ENCODE measurements around the gene FYN. TPM values are rescaled to one million over a fixed set of nuclear protein-coding genes. Genes with fewer than 3 reads are reported as not detected.

The FYN gene
- total and polyA plus RNA-seq, 2 experiments from 2014 or later, result 58.6 to 166 TPM

- peaks cover 81% of the 10 kb centered on the region for H3K79me2 ChIP-seq (ENCODE audit: insufficient read depth)
- H3F3A ChIP-seq (ENCODE audit: insufficient read depth), result peaks cover 27% of the 10 kb centered on the region
- no peak overlapping the region for H3K4me3 ChIP-seq
- no peak overlapping the region for H3K4me2 ChIP-seq (ENCODE audit: unreplicated experiment)
- peaks cover 46% of the 10 kb centered on the region for H3K4me1 ChIP-seq (ENCODE audit: insufficient read depth)
- WGBS, 2 experiments (ENCODE audit: low coverage in 1 of 2, low lambda C conversion rate in 2 of 2, missing lambda C conversion rate in 2 of 2), result 66 to 68% methylated on average over 5 to 7 of the region's 7 CpGs
- H4K20me1 ChIP-seq (ENCODE audit: insufficient read depth), result 0 out of 2 replicates have a peak, but pooled peaks cover 5% of the 10 kb centered on the region
- H3K9me2 ChIP-seq (ENCODE audit: insufficient read depth), result no peaks in the 10 kb centered on the region
- no peak for TF ChIP-seq EZH2phosphoT487 (IDR thresholded peaks at IDR 0.05; ENCODE audit: insufficient read depth, low read depth)
- TF ChIP-seq EZH2 (IDR thresholded peaks at IDR 0.05; ENCODE audit: insufficient read depth, poor library complexity, severe bottlenecking), result no peak
- in situ Hi-C loops (cut with MboI), result no loop called here
- no peak overlapping the region for H2AFZ ChIP-seq
- H3K27ac ChIP-seq, result no peak overlapping the region
- no peaks in the 10 kb centered on the region for H3K36me3 ChIP-seq (ENCODE audit: low read depth)
- no peak overlapping the region for H3K9ac ChIP-seq
- H3K27me3 ChIP-seq (replicated peaks; ENCODE audit: insufficient read depth), result no peaks in the 10 kb centered on the region
- no peaks in the 10 kb centered on the region for H3K9me3 ChIP-seq (ENCODE audit: low read depth)
- DNase-seq, result no peak
Observed at GRCh38 chr6:111773501-111774345, 99.5 kb downstream of the FYN start.

- no peak overlapping the region for H3K4me3 ChIP-seq
- no peak for TF ChIP-seq EZH2 (IDR thresholded peaks at IDR 0.05; ENCODE audit: insufficient read depth, poor library complexity, severe bottlenecking)
- TF ChIP-seq EZH2phosphoT487 (IDR thresholded peaks at IDR 0.05; ENCODE audit: insufficient read depth, low read depth), result no peak
- in situ Hi-C loops (cut with MboI), result no loop called here
- H3K9me2 ChIP-seq (ENCODE audit: insufficient read depth), result no peaks in the 10 kb centered on the region
- no peak for DNase-seq
- no peak overlapping the region for H3K4me2 ChIP-seq (ENCODE audit: unreplicated experiment)
- H3K27me3 ChIP-seq (replicated peaks; ENCODE audit: insufficient read depth), result no peaks in the 10 kb centered on the region
- WGBS, 2 experiments (ENCODE audit: low coverage in 1 of 2, low lambda C conversion rate in 2 of 2, missing lambda C conversion rate in 2 of 2), result 97 to 100% methylated on average over 1 of the region's 1 CpG
- no peaks in the 10 kb centered on the region for H3K36me3 ChIP-seq (ENCODE audit: low read depth)
- H3K4me1 ChIP-seq (ENCODE audit: insufficient read depth), result peaks cover 43% of the 10 kb centered on the region
- peaks cover 35% of the 10 kb centered on the region for H3F3A ChIP-seq (ENCODE audit: insufficient read depth)
- peaks cover 81% of the 10 kb centered on the region for H3K79me2 ChIP-seq (ENCODE audit: insufficient read depth)
- H3K9me3 ChIP-seq (ENCODE audit: low read depth), result no peaks in the 10 kb centered on the region
- no peak overlapping the region for H3K27ac ChIP-seq
- 0 out of 2 replicates have a peak, but pooled peaks cover 7% of the 10 kb centered on the region for H4K20me1 ChIP-seq (ENCODE audit: insufficient read depth)
- no peak overlapping the region for H3K9ac ChIP-seq
- H2AFZ ChIP-seq, result no peak overlapping the region
Observed at GRCh38 chr6:111772381-111772780, 100.9 kb downstream of the FYN start.

- no peak overlapping the region for H3K4me2 ChIP-seq (ENCODE audit: unreplicated experiment)
- peaks cover 82% of the 10 kb centered on the region for H3K79me2 ChIP-seq (ENCODE audit: insufficient read depth)
- no peaks in the 10 kb centered on the region for H3K27me3 ChIP-seq (replicated peaks; ENCODE audit: insufficient read depth)
- no peak for DNase-seq
- H2AFZ ChIP-seq, result no peak overlapping the region
- no peaks in the 10 kb centered on the region for H3K9me2 ChIP-seq (ENCODE audit: insufficient read depth)
- peaks cover 31% of the 10 kb centered on the region for H3F3A ChIP-seq (ENCODE audit: insufficient read depth)
- 97 to 99% methylated on average over 5 of the region's 5 CpGs for WGBS, 2 experiments (ENCODE audit: low coverage in 1 of 2, low lambda C conversion rate in 2 of 2, missing lambda C conversion rate in 2 of 2)
- no peak overlapping the region for H3K27ac ChIP-seq
- H4K20me1 ChIP-seq (ENCODE audit: insufficient read depth), result 0 out of 2 replicates have a peak, but pooled peaks cover 7% of the 10 kb centered on the region
- no peak overlapping the region for H3K4me3 ChIP-seq
- H3K4me1 ChIP-seq (ENCODE audit: insufficient read depth), result peaks cover 37% of the 10 kb centered on the region
- in situ Hi-C loops (cut with MboI), result no loop called here
- H3K36me3 ChIP-seq (ENCODE audit: low read depth), result no peaks in the 10 kb centered on the region
- H3K9ac ChIP-seq, result no peak overlapping the region
- H3K9me3 ChIP-seq (ENCODE audit: low read depth), result no peaks in the 10 kb centered on the region
- TF ChIP-seq EZH2 (IDR thresholded peaks at IDR 0.05; ENCODE audit: insufficient read depth, poor library complexity, severe bottlenecking) (no peak), EZH2phosphoT487 (IDR thresholded peaks at IDR 0.05; ENCODE audit: insufficient read depth, low read depth) (no peak)
Observed at GRCh38 chr6:111771629-111772028, 101.6 kb downstream of the FYN start.

- TF ChIP-seq EZH2 (IDR thresholded peaks at IDR 0.05; ENCODE audit: insufficient read depth, poor library complexity, severe bottlenecking) (no peak), EZH2phosphoT487 (IDR thresholded peaks at IDR 0.05; ENCODE audit: insufficient read depth, low read depth) (no peak)
- H3F3A ChIP-seq (ENCODE audit: insufficient read depth), result peaks cover 25% of the 10 kb centered on the region
Observed at GRCh38 chr6:111771094-111771432, 102.2 kb downstream of the FYN start.

More at GRCh38 chr6:111771094-111771432, 102.2 kb downstream of the FYN start:
- Histone ChIP-seq H3K4me3 (no peak overlapping the region), H4K20me1 (ENCODE audit: insufficient read depth) (0 out of 2 replicates have a peak, but pooled peaks cover 7% of the 10 kb centered on the region), H3K27ac (no peak overlapping the region), H3K79me2 (ENCODE audit: insufficient read depth) (peaks cover 82% of the 10 kb centered on the region), H2AFZ (no peak overlapping the region), H3K4me1 (ENCODE audit: insufficient read depth) (peaks cover 37% of the 10 kb centered on the region), H3K9me3 (ENCODE audit: low read depth) (no peaks in the 10 kb centered on the region), H3K9ac (no peak overlapping the region), H3K27me3 (replicated peaks; ENCODE audit: insufficient read depth) (no peaks in the 10 kb centered on the region), H3K36me3 (ENCODE audit: low read depth) (no peaks in the 10 kb centered on the region), H3K4me2 (ENCODE audit: unreplicated experiment) (no peak overlapping the region), H3K9me2 (ENCODE audit: insufficient read depth) (no peaks in the 10 kb centered on the region)
- DNase-seq, result no peak
- in situ Hi-C loops (cut with MboI), result no loop called here
